GM12891 (cell line): ENCODE data around the gene ADAMTSL3.
A peak's percentile ranks its signal among the peaks of the same experiment; 100 is the strongest.

ENCODE experiments used
- DNase-seq: peaks from one replicate; pipeline ENCODE4 v3.0.0; 2011; ENCODE audit warnings: low spot score; ENCODE audit not compliant: insufficient read length
- FAIRE-seq: peaks from 2 replicates; lab custom pipeline; 2011; peaks lifted over from hg19 to GRCh38; lab: Jason Lieb, UNC
- PAX5 ChIP-seq: IDR thresholded peaks from 2 replicates; pipeline ENCODE4 v1.6.1; 2011; ENCODE audit warnings: low read length, moderate library complexity, mild to moderate bottlenecking; ENCODE audit not compliant: insufficient read depth, severe bottlenecking
- POLR2A ChIP-seq: IDR thresholded peaks from 2 replicates; pipeline ENCODE4 v1.6.1; 2011; ENCODE audit warnings: low read depth, low read length, control low read depth
- POLR2AphosphoS5 ChIP-seq: IDR thresholded peaks from 2 replicates; pipeline ENCODE4 v1.6.1; 2011; ENCODE audit warnings: low read depth, low read length, control low read depth
- POU2F2 ChIP-seq: IDR thresholded peaks from 2 replicates; pipeline ENCODE4 v1.6.1; 2011; ENCODE audit warnings: low read depth, mild to moderate bottlenecking, control low read depth, low read length, moderate library complexity
- SPI1 ChIP-seq: IDR thresholded peaks from 2 replicates; pipeline ENCODE4 v1.6.1; 2011; ENCODE audit warnings: low read depth, low read length, control low read depth
- TAF1 ChIP-seq: IDR thresholded peaks from 2 replicates; pipeline ENCODE4 v1.6.1; 2011; ENCODE audit warnings: low read depth, low read length, control low read depth

Gene ADAMTSL3

DNA sequence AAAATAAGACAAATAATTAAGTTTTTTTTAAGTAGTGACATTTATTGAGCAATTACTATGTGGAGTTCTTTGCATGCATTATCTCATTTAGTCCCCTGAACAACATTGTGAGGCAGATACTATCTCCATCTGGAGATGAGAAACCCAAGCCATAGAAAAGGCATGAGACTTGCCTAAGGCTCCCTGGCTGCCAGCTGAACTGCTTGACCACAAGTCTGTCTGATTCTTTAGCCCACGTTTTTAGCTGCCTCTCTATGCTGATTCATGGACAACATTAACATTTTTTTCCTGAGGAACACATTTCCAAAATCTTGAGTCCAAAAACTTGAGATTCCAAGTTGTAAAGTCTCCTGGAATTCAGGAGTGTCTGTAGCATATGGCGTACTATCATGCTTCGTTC is 318.1 kb downstream of the ADAMTSL3 start:
- TF ChIP-seq SPI1 (no peak), POLR2A (no peak), POU2F2 (no peak), PAX5 (no peak), TAF1 (no peak), POLR2AphosphoS5 (no peak)
- no peak for FAIRE-seq

DNA sequence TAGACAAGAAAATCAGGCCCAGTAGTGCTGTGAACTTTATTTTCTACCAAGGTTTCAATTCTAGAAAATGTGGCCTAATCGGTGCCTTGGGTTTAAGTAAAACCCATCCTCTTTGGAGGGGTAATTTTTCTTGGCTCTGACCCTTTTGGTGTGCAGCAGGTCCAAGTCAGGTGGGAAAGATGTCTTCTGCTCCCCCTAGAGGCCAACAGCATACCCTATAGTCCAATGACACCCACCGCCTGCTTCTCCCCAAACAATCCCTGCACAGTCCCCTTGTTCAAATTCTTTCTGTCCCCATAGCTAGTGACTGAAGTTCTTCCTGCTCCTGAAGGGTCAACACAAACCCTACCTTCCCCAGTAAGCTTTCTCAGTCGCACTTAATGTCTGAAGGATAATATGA is 319.9 kb downstream of the ADAMTSL3 start:
- DNase-seq, result no peak
- peak; percentile 69 for FAIRE-seq
- TF ChIP-seq SPI1 (no peak), POLR2AphosphoS5 (no peak), POLR2A (no peak), POU2F2 (no peak), PAX5 (no peak), TAF1 (no peak)

More for the DNA sequence above, 318.1 kb downstream of the ADAMTSL3 start:
- DNase-seq, result no peak

DNA sequence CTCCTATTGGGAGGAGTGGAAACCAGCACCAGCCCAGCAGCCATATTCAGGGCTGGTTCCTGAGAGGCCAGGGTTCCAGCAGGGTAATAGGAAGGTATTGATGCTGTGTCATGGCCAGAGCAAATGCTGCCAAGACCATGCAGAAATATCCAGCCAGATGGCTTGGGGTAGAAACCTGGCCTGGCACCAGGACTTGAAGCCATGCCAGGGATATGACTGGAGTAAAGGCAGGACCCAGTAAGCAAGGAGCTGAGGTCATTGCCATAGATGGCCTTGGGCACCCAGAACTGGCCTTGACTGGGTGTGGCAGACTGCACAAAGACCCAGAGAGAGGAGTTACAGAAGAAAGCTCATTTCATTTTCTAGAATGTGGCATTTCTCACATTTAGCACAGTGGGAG is 324.1 kb downstream of the ADAMTSL3 start:
- TF ChIP-seq PAX5, result no peak
- no peak for TF ChIP-seq POLR2AphosphoS5
- no peak for TF ChIP-seq POLR2A
- no peak for TF ChIP-seq TAF1
- TF ChIP-seq POU2F2, result no peak
- TF ChIP-seq SPI1, result no peak

DNA sequence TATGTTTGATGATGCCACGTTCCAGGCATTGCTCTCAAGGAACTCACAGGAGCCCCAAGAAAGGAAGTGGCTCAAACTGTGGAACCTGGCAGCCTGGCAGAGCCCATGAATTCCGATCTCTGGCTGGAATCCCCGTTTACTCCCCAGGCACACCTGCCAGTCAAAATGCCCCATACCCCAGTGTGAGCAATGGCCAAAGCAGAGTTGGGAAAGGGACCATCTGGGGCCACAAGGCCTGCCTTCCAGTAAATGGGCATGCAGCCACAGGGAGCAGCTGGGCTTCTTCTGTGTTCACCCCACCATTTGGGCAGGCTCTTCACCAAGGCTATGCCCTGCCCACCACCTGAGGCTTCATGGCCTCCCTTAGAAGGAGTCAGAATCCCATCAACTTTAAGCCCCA is 324.7 kb downstream of the ADAMTSL3 start:
- TF ChIP-seq TAF1, result no peak
- no peak for TF ChIP-seq PAX5
- no peak for TF ChIP-seq POU2F2
- no peak for TF ChIP-seq POLR2A
- no peak for TF ChIP-seq SPI1
- no peak for TF ChIP-seq POLR2AphosphoS5
- no peak for DNase-seq
- no peak for FAIRE-seq

More for the DNA sequence above, 324.1 kb downstream of the ADAMTSL3 start:
- FAIRE-seq (no peak), DNase-seq (no peak)

DNA sequence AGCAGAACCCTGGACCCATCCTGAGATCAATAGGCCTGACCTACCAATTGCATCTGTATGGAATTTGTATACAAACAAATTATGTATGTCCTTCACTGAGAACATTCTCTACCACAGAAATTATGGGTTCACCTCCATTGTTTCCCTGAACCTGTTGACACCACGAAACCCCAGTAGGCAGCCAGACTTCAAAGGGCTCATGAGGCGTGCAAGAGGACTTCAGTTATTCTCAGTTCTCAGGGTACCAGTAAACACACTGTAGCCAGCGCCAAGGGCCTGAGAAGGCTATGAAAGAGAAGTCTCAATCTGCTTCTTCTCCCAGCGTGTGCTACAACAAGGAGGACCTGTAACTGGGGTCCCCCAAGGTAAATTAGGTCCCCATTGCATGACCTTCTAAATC is 326.7 kb downstream of the ADAMTSL3 start:
- FAIRE-seq, result no peak
- TF ChIP-seq PAX5, result peak; percentile 91
- TF ChIP-seq TAF1, result no peak
- TF ChIP-seq POLR2AphosphoS5, result no peak
- TF ChIP-seq POLR2A, result no peak

DNA sequence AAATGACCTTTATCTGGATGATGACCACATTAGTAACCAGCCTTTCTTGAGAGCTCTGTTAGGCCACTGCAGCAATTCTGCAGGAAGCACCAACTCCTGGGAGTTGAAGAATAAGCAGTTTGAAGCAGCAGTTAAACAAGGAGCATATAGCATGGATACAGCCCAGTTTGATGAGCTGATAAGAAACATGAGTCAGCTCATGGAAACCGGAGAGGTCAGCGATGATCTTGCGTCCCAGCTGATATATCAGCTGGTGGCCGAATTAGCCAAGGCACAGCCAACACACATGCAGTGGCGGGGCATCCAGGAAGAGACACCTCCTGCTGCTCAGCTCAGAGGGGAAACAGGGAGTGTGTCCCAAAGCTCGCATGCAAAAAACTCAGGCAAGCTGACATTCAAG is 328.8 kb downstream of the ADAMTSL3 start:
- FAIRE-seq (no peak), DNase-seq (no peak)
- no peak for TF ChIP-seq PAX5
- no peak for TF ChIP-seq TAF1
- no peak for TF ChIP-seq POU2F2
- TF ChIP-seq POLR2A, result no peak
- no peak for TF ChIP-seq SPI1
- TF ChIP-seq POLR2AphosphoS5, result no peak

More for the DNA sequence above, 326.7 kb downstream of the ADAMTSL3 start:
- DNase-seq, result no peak

DNA sequence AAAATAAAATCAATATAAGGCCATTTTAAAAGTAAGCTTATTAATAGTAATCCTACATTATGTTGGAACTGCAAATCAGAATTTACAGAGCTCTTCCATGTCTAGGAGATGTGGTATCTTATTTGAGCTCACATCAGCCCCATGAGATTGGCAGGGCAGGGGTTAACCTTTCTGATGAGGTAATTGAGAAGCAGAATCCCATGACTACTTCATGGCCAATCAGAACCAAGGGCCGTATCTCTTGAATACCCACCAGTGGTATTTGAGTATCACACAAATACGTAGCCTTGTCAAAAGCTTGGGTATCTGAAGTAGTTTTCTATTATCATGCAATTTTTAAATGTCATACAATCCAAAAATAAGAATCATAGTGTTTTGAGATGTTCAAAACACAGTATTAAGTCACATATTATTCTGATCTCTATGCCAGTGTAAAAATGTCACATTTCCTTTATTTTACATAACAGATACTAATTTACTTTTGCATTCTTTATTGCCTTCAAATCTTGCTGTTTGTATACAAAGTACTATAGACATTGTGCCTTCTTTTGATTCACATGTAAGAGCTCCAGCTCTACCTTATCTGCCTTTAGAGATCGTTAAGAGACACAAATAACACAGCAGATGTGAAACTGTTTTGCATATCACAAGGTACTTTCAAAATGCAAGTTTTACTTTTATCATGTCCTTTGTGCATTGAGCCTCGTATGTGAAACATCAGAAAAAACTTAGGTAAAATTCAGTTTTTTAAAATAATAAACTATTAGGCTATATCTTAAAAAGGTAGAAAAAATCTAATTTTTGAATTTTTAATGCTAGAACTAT is 329.9 kb downstream of the ADAMTSL3 start:
- TF ChIP-seq POLR2AphosphoS5 (no peak), POLR2A (no peak), POU2F2 (no peak), PAX5 (no peak), SPI1 (peak; percentile 44), TAF1 (no peak)
- DNase-seq (no peak), FAIRE-seq (peak; percentile 95)

DNA sequence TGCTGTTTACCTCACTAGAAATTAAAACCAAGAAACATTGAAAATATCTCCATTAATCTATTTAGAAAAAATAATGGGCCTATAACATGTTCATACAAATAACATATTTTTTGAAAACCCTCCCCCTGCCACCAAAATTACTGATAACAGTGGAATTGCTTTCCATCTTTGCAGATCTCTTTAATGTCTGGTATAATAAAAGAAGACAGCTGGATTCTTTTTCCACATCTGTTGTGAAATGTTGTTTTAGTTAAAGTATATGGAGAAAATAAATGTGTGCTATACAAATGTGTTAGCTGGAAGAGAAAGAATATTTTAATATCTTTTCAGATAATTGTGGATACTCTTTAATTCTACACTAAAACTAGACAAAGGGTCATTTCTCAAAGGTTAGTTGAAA is 330.7 kb downstream of the ADAMTSL3 start:
- TF ChIP-seq SPI1, result no peak
- no peak for FAIRE-seq
- no peak for DNase-seq

DNA sequence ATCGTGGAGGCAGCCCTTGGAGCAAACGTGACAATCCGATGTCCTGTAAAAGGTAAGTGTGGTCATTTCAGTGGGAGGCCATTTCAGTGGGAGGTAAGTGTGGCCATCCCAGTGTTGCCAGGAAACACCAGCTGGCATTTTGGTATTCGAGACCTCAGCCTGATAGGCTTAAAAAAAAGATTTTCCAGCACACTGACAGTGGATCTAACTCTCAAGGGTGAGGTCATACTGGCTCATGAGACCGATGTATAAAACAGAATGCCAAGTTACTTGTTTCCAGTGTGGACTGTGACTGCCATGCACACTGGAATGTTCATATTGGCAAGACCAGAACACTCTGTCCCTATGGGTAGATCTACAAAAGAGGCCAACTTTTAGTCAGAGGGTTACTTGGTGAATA is 337.2 kb downstream of the ADAMTSL3 start:
- TF ChIP-seq TAF1 (no peak), PAX5 (no peak), POLR2AphosphoS5 (no peak), POLR2A (no peak), SPI1 (no peak), POU2F2 (no peak)
- no peak for DNase-seq
- FAIRE-seq, result no peak

DNA sequence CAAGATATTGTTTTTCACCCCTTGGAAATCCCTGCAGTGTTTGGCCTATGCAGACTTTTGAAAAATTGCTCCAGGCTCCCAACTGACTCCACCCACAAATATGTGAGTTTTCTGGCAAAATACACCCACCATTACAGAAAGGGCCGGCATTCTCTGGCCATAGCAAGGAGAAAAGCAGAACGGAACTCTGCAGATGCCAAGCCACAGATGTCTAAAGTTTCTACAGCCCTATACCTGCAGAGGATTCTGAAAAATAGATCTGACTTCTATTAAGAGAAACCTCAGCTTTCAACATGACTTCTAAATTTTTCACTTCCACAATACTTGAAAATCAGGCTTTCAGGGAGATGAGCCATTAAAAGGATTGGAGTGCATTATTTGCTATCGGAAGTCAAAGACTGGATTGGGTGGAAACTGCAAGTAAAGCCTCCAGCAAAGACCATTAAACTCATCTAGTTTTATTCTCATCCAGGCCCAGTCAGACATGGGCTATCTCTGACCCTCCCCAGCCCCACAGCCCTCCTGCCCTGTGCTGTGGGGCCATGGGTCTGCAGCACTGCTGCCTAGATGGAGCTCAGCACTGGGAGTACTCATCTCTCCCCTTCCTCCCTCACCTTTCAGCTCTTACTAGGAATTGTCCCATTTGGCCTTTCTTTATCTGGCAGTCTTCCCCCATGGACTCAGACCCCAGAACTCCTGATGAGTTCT is 338.6 kb downstream of the ADAMTSL3 start:
- DNase-seq (no peak), FAIRE-seq (peak; percentile 71)
- TF ChIP-seq POLR2A (no peak), SPI1 (peak; percentile 59)
